SHP77 (cell line): Measurements from ENCODE around the gene DPH7.
"Not testable (repeated sequence)": the region's sequence is repeated elsewhere in the genome, so short reads cannot be mapped to it uniquely, and the experiment has no call there.

Experiments
- DNase-seq, 2 experiments: peaks; one replicate each; lab custom pipeline; 2025; lab: John Stamatoyannopoulos, UW

Gene DPH7

DNA sequence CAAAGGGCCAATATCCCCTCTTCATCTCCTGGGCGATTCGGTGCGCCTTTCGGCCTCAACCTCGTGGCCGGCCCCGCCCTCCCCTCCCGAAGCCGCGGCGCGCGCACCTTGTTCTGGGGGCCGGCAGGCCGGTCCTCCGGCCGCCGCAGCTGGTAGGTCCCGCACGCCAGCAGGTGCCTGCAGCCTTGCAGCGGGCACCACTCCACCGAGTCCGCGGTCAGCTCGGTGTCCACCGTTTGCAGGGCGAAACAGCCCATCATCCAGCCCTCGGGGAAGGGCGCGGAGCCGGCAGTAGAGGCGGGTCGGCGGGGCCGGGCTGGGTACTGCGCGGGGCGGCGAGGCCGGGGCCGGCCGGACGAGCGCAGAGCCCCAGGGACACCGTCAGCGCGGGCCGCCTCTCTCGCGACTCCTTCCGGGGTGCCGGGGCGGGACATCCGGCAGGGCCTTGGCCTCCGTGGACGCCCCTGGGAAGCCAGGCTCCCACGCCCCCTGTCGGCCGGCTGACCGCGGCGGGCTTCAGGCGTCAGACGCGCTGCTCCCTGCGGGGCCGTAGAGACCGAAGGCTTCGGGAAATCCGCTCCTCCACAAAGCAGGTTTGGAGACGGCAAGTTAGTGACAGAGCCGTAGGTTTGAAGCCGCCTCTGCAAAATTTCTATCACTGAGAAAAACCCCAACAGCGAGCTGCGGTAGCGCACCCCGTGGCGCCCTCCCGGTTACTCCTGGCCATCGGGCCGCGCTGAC, at the start of gene DPH7:
Gene DPH7 (minus strand): TSS at position 408 of the 741 bp plus-strand sequence. CDS start 148 bp downstream, at position 260.
- DNase-seq = peak; percentile 92 to 93

DNA sequence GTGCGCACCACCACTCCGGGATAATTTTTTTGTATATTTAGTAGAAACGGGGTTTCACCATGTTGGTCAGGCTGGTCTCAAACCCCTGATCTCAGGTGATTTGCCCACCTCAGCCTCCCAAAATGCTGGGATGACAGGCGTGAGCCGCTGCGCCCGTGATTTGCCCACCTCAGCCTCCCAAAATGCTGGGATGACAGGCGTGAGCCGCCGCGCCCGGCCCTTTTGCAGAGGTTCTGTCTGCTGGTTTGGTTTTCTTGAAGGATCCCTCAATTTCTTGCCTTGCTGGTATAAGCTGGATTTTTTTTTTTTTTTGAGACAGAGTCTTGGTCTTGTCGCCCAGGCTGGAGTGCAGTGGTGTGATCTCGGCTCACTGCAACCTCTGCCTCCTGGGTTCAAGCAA, 48.7 kb upstream of the DPH7 start:
- DNase-seq = not testable (repeated sequence)

DNA sequence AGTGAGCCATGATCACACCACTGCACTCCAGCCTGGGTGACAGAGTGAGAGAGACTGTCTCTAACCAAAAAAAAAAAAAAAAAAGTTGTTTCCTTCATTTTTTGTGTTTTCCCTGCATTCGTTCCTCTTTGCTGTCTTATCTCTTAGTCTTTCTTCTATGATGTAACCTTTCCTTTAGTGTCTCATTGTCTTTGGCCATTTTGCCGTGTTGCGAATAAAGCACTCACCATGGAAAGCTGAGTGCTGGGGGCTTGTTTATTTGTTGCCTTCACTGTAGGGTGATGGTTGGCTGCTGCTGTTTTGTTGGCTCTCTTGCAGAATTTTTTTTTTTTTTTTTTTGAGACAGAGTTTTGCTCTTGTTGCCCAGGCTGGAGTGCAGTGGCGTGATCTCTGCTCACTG, 47.7 kb upstream of the DPH7 start:
- DNase-seq = no peak

DNA sequence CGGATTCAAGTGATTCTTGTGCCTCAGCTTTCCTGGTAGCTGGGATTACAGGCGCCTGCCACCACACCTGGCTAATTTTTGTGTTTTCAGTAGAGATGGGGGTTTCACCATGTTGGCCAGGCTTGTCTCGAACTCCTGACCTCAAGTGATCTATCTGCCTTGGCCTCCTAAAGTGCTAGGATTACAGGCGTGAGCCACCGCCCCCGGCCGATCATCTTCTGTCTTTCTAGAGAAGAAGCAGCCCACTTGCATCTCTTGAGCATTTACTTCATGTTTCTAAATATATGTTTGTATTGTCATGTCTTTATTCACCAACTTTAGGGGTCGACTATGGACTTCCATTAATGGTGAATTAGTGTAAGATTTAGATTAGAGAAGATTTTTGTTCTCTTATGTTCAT, 43.5 kb upstream of the DPH7 start:
- DNase-seq = not testable (repeated sequence)

DNA sequence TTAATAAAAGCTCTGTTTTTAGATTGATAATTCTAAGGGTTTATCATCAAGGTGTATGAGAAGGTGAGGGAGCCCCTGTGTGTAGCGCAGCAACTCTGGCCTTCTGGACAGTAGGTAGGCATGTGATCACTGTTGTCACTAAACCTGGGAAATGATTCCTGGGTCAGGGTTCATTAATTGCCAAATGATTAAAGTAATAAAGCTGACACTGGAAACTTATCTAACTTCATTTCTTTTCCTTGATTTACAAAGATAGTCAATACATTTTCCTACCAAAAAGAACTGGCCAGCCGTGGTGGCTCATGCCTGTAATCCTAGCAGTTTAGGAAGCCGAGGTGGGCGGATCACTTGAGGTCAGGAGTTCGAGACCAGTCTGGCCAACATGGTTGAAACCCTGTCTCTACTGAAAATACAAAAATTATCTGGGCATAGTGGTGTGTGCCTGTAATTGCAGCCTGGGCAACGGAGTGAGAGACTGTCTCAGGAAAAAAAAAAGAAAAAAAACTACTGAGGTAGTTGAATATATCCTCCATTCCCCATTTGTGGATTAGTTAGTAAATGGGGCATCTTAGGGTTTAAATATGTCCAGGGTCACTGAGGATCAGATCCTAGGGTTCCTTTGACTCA, 42.5 kb upstream of the DPH7 start:
- DNase-seq = no peak

DNA sequence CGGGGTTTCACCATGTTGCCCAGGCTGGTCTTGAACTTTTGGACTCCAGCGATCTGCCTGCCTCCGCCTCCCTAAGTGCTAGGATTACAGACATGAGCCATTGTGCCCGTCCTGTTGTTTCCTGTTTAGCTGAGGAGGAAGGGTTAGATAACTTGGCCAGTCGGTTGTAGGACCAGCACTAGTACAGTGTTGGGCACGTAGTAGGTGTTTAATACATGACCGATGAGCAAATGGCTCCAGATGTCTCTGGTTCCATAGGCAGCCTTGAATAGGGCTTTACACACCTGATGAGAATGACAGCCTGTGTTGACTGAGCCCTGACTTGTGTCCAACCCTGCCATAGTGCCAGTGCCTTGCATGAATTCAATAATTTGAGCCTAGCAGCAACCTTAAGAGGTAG, 41.9 kb upstream of the DPH7 start:
- no peak for DNase-seq

DNA sequence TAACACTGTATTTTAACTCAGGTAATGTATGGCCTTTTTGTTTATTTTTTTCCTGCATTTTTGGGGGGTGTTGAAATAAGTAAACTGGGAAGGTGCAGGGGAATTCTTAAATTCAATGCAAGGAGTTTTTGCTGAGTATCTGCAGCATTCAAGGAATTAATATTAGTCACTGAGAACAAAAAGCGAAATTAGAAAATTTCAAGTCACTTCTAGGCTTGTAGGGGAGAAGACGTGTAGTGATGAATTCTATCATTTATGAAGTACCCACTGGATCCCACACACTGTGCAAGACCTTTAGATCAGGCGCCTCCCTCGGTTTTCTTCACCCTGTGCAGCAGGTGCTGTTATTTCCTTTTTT, 41.3 kb upstream of the DPH7 start:
- no peak for DNase-seq

DNA sequence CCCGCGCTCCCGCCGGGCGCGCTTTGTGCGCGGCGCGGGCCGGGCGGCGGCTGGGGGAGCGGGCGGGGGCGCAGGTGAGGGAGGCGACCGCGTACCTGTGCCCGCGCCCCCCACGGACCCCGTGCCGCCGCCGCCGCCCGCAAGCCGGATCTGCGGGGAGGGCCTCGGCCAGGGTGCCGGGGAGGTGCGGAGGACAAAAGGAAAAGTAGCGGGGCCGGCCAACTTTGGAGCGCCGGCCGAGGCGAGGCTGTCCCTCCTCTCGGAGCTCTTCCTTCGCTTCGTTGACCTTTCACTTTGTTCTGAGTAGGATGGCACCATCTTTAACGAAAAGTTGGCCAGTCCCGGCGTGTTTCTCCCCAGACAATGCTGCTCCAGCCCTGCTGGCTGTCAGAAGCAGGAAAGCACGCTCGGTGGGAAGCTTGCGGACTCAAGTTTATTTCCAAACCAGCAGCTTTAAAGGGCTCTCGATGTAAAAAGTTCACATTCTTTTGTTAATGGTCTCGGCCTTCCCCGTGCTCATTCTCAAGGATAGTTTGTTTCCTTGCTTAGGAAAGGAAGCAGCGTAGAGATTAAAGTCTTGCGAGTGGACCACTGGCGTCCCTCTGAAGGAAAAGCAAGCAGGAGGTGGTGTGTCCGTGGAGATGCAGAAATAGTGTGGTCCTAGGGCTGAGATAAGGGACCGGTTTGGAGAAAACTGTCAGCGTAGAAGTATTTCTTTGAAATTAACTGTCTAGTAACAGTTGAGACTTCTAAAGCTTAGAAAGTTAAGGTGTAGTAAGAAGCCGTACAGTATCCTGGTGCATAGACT, 40.7 kb upstream of the DPH7 start:
- no peak for DNase-seq

DNA sequence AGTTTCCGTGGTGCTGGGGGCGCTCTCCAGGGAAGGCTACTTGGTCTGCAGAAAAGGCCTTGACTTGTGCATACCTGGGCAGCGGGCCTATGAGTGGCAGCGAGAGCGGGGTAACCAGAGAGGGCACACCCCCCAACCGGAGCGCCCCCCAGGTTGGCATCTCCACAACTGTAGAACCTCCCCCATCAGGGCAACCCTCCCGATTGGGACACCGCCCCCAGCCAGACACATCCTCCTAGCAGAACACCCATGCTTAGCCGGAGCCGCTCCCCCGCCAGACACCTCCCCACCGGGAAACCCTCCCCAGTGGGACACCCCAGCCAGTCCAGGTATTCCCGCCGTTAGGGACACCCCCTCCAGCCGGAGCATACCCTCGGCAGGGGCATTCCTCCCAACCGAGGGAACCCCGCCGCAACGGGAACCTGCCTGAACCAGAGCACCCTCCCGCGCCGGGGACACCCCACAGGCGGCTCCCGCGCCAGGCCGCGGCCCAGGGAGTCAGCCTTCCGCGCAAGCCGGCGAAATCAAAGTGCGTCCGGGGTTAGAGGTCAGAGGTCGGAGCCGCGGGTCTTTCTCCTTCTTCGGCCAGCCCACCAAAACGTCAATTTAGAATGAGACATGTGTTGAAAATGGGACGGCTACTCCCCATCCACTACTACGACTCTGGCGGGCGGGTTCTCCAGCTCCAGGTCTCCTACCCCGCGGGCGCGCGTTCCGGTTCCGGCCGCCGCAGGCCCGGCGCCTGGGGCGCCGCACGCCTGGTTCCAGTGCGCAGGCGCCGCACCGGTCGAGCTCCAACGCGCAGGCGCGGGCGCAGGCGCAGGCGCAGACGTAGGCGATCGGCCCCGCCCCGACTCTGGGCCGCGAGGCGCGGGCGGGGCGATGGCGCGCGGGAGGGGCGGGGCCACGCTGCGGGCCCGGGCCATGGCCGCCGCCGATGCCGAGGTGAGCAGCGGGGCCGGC, 39.7 kb upstream of the DPH7 start, which contains the start of gene EHMT1:
Gene EHMT1 (plus strand): TSS at position 901 of the 963 bp plus-strand sequence. CDS start 24 bp downstream, at position 925.
- peak; percentile 61 to 81 for DNase-seq

DNA sequence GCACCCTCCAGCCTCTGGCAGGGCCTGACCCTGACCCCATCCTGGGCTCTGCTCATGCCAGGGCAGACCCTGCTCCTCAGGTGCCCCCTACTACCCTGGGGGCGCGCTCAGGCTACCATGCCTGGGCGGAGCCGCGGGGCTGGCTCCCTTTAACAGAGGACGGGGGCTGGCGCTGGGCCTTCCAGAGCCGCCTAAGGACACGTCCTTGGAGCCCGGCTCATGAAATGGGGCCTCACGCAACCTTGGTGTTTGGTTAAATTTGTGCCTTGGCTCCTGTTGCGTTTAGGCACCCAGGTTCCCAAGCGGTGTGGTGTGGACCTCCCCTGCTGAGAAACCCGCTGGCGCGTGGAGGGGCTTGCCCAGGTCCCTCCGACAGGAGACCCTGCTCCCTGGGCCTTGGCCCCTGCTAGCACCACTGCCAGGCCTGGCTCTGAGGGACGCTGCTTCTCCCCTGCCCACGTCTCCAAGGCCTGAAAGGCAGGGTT, 36.7 kb upstream of the DPH7 start:
- no peak for DNase-seq

DNA sequence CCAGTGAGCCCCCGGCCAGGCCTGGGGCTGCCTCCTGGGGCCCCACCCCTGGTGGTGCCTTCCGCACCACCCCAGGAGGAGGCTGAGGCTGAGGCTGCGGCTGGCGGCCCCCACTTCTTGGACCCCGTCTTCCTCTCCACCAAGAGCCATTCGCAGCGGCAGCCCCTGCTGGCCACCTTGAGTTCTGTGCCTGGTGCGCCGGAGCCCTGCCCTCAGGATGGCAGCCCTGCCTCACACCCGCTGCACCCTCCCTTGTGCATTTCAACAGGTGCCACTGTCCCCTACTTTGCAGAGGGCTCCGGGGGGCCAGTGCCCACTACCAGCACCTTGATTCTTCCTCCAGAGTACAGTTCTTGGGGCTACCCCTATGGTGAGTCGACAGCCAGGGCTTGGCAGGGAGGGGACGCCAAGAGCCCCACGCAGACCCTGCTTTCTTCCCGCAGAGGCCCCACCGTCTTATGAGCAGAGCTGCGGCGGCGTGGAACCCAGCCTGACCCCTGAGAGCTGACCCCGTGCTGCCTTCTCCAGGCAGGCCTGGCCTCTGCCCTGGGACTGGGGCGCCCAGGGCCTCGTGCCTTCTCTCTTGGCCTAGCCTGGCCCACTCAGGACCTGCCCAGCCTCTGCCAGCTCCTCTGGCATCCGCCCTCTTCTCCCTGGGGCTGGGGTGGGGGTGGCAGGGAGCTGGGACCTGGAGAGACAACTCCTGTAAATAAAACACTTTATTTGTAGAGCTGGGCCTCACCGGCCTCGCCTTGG, 36.1 kb upstream of the DPH7 start:
- no peak for DNase-seq

DNA sequence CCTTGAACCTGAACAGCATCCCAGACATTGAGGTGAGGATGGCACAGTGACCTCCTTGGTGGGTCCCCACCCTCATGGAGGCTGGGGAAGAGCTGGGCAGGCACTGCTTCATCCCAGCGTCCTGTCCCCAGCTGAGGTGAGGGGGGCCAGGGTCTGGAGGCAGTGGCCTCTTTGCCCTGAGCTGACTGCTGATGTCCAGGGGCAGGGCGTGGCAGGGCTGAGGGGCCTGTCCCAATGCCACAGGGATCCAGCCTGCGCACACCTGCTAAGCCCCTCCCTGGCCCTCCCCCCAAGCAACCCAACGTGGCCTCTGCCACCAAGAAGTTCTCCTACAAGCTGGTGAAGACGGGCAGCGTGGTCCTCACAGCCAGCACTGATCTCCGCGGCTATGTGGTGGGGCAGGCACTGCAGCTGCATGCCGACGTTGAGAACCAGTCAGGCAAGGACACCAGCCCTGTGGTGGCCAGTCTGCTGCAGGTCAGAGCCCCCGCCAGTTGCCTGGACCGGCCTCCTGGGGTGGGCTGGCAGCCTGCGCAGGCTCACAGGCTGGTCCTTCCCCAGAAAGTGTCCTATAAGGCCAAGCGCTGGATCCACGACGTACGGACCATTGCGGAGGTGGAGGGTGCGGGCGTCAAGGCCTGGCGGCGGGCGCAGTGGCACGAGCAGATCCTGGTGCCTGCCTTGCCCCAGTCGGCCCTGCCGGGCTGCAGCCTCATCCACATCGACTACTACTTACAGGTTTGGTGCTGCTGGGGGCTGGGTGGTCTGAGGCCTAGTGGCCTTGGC, 35.2 kb upstream of the DPH7 start:
- no peak for DNase-seq

DNA sequence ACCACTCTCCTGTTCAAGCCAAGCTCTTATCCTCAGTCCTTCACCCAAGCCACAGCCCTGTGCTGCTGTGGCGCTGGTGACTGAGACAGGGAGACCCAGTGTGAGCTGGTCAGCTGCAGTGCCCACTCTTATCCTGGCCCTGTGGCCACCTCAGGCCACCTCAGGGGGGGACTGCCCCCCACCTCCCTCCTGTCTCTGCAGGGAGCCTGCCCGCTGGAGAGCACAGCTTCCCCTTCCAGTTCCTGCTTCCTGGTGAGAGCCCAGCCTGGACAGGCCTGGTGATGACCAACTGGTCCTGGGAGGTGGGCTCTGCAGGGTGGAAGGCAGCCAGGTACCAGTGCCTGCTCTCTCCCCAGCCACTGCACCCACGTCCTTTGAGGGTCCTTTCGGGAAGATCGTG, 34.5 kb upstream of the DPH7 start:
- no peak for DNase-seq

DNA sequence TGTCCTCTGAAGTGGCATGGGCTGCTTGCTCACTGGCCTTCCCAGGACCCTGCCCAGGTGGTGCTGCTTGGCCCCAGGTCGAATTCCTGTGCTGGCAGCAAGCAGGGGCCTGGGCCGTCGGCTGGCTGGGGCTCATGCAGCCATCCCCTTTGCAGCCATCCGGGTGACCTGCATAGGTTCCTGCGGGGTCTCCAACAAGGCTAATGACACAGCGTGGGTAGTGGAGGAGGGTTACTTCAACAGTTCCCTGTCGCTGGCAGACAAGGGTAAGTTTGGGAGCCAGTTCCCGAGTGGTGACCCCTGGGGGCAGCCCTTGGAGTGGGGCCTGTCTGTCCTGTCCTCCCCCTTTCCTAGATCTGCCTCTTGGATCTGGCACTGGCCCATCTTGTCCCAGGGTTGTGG, 34.0 kb upstream of the DPH7 start:
- DNase-seq = no peak

DNA sequence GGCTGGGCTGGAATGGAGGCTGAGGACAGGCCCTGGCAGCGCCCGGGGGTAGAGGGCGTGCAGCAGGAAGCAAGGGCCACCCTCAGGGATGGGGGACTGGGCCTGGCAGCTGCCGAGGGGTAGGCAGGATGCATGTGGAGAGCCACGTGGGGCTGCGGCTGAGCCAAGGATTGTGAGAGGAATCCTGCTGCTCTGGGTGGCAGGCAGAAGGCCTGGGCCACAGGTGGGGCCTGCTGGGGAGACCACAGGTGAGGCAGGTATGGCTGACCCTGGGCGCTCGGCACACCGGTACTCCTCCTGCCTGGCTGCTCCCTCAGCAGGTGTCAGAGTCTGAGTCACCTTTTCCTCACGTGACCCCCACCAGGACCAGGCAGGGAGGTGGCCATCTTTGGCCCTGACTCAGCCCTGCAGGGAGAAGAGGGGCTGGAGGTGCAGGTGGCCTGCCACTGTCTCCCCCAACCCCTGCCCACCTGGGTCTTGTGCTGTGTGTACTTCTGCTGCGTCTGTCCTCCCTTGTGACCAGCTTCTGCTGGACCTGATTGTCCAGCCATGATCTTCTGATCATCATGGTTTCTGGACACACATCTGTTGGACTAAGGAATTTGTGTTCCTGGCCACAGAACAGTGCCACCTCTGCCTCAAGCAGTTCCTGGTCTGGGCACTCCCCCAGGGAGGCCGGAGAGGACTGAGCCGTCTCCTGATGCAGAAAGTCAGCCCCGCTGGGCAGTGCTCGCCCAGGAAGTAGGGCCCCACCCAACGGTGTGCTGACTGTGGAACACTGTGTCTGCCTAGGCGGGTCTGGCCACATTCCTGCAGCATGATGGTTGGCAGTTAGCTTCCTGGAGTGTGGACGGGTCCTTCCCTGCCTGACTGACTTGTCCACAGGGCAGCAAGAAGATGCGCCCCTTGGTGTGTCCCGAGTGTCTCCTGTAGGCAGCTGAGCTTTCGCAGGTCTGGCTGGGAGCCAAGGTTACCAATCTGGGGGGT, 33.2 kb upstream of the DPH7 start:
- DNase-seq = peak in 1 of 2 experiments; percentile 61

DNA sequence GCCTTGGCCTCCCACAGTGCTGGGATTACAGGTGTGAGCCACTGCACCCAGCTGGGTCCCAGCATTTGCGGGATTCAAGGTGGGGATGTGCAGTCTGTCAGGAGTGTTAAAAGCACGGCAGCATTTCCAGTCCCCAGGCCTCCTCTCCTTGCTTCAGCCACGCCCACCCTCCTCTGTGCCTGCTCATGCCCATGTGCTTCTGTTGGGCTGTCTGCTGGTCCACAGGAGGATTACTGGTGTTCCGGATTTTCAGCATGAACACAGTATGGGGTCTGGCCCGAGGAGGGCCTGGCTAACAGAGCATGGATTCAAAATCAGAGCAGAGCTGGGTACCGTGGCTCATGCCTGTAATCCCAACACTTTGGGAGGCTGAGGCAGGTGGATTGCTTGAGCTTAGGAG, 32.2 kb upstream of the DPH7 start:
- no peak for DNase-seq

DNA sequence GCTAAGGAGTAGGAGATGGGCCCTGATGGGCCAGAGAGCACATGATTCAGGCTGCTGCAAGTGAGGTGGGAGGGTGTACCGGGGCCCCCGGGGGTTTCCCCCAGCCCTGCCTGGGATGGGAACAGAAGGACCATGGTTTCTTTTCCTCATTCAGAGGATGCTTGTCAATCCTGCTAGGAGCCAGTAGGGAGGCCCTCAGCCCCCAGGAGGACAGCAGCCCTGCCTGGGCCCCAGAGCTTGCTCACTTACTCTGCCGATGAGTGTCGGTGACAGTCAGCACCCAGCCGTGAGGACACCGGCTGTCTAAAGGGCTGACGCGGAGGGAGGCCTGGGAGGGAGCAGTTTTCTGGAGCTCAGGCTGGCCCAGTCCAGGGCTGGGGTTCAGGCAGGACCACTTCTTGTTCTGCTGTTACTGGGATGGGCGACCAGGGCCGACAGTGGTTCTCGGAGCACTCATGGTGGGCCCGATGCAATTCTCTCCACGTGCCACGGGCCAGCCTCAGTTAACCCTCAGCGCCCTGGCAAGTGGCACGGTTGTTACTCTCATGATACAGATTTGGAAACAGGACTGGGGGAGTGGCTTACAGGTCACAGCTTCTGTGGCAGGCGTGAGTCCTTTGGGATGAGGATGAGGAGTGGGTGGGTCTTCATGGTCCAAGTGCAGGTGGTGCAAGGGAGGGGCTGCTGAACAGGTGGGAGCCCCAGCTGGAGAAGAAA, 28.6 kb upstream of the DPH7 start:
- no peak for DNase-seq

DNA sequence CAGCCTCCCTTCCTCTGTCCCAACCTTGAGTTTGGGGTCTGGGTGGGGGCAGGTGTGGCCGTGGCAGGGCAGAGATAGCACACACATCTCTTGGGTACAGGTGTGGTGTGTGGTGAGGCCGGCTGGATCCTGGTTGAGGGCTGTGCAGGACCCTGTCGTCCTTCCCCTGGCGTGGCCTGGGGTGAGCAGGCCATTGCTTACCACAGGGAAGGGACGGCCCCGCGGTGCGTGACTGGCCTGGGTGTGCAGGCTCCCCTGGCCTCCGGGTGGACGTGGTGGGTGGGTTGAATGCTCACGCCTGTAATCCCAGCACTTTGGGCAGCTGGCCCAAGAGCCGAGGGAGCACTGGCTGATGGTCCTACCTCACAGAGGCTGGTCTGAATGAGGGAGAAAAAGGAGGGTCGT, 28.0 kb upstream of the DPH7 start:
- DNase-seq = no peak
